ENCODE measurements around the gene MS4A18. TPM values are rescaled to one million over a fixed set of nuclear protein-coding genes. Genes with fewer than 3 reads are reported as not detected.
A peak's percentile ranks its signal among the peaks of the same experiment; 100 is the strongest.
"Not testable (repeated sequence)": the region's sequence is repeated elsewhere in the genome, so short reads cannot be mapped to it uniquely, and the experiment has no call there.

MS4A18 gene
- total RNA-seq, 2 donors from 2014 or later = not detected

DNA sequence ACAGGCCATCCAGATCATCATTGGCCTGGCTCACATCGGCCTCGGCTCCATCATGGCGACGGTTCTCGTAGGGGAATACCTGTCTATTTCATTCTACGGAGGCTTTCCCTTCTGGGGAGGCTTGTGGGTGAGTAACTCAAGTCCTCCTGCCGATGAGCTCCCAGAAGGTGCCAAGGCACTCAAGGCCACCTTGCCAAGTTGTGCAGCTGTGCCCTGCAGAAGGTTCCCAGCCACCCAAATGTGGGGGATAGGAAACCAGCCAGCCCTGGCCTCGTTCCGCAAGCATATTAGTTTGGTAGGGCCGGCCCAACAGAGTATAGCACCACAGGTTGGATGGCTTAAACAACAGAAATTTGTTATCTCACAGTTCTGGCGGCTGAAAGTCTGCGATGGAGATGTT is 21.1 kb upstream of the MS4A18 start:
- H3K27me3 ChIP-seq = no peaks in the 10 kb centered on the region
- intact Hi-C loops (cut with DNase I) = loop anchor here (10.0 kb wide), 1 partner anchor 51 kb away; the partner anchor contains the start of gene MS4A15
- no peak overlapping the region for H3K4me3 ChIP-seq
- no peaks in the 10 kb centered on the region for H3K36me3 ChIP-seq (replicated peaks in 1 of 2; ENCODE audit: insufficient read depth in 1 of 2, low read depth in 2 of 2)
- peaks cover 52% of the 10 kb centered on the region for H3K4me1 ChIP-seq
- peak overlapping the region; percentile 24 to 71 (median 36) for H3K27ac ChIP-seq
- H3K9me3 ChIP-seq = no peaks in the 10 kb centered on the region
- WGBS, 2 donors = 52 to 57% methylated on average over 11 to 12 of the region's 12 CpGs
- TF ChIP-seq, protein P1, sequence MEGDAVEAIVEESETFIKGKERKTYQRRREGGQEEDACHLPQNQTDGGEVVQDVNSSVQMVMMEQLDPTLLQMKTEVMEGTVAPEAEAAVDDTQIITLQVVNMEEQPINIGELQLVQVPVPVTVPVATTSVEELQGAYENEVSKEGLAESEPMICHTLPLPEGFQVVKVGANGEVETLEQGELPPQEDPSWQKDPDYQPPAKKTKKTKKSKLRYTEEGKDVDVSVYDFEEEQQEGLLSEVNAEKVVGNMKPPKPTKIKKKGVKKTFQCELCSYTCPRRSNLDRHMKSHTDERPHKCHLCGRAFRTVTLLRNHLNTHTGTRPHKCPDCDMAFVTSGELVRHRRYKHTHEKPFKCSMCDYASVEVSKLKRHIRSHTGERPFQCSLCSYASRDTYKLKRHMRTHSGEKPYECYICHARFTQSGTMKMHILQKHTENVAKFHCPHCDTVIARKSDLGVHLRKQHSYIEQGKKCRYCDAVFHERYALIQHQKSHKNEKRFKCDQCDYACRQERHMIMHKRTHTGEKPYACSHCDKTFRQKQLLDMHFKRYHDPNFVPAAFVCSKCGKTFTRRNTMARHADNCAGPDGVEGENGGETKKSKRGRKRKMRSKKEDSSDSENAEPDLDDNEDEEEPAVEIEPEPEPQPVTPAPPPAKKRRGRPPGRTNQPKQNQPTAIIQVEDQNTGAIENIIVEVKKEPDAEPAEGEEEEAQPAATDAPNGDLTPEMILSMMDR (IDR thresholded peaks at IDR 0.05) = peak in 1 of 7 experiments; percentile 23
- peak in 1 of 3 donors; percentile 9 for TF ChIP-seq POLR2A (IDR thresholded peaks at IDR 0.05)
- DNase-seq (peak; percentile 88 to 94 (median 91)), ATAC-seq (peak; percentile 85)

GRCh38 chr11:60705895-60706294 is 18.6 kb upstream of the MS4A18 start:
- H3K4me3 ChIP-seq = no peak overlapping the region
- 82 to 97% methylated on average over 5 of the region's 5 CpGs for WGBS, 2 donors
- H3K36me3 ChIP-seq (replicated peaks in 1 of 2; ENCODE audit: insufficient read depth in 1 of 2, low read depth in 2 of 2) = no peaks in the 10 kb centered on the region
- no peak overlapping the region for H3K27ac ChIP-seq
- no peak for TF ChIP-seq POLR2A (IDR thresholded peaks at IDR 0.05)
- TF ChIP-seq, protein P1 (IDR thresholded peaks at IDR 0.05) = no peak
- intact Hi-C loops (cut with DNase I) = loop anchor here (10.0 kb wide), 1 partner anchor 49 kb away; the partner anchor contains the start of gene MS4A15
- no peaks in the 10 kb centered on the region for H3K27me3 ChIP-seq
- peaks cover 33% of the 10 kb centered on the region for H3K4me1 ChIP-seq
- H3K9me3 ChIP-seq = no peaks in the 10 kb centered on the region
- ATAC-seq = no peak
- no peak for DNase-seq

GRCh38 chr11:60706931-60707330 is 17.6 kb upstream of the MS4A18 start:
- peaks cover 31% of the 10 kb centered on the region for H3K4me1 ChIP-seq

DNA sequence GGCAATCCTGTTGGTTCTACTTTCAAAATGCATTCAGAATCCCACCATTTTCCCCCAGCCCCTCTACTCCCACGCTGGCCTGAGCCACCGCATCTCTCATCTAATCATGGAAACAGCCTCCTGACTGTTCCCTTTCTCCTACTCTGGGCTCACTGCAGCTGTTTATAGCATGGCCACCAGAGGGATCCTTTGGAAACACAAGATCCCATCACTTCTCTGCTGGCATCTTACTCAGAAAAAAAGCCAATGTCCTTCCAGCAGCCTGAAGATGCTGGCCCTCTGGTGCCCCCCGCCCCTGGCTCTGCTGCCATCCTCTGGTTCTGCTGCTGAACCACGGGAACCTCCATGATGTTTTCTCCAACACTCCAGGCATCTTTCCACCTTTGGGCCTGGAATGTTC is 14.0 kb upstream of the MS4A18 start:
- ATAC-seq (no peak), DNase-seq (no peak)
- H3K27ac ChIP-seq = peak overlapping the region in 1 of 4 donors; percentile 13
- no peaks in the 10 kb centered on the region for H3K27me3 ChIP-seq
- intact Hi-C loops (cut with DNase I) = no loop called here
- TF ChIP-seq, protein P1 (IDR thresholded peaks at IDR 0.05) = peak in 1 of 7 experiments; percentile 5
- no peak for TF ChIP-seq POLR2A (IDR thresholded peaks at IDR 0.05)
- peaks cover 12% of the 10 kb centered on the region for H3K4me1 ChIP-seq
- no peaks in the 10 kb centered on the region for H3K9me3 ChIP-seq
- H3K4me3 ChIP-seq = no peak overlapping the region
- H3K36me3 ChIP-seq (replicated peaks in 1 of 2; ENCODE audit: insufficient read depth in 1 of 2, low read depth in 2 of 2) = no peaks in the 10 kb centered on the region
- WGBS, 2 donors = 71 to 72% methylated on average over 4 of the region's 4 CpGs

More at GRCh38 chr11:60706931-60707330, 17.6 kb upstream of the MS4A18 start:
- no peak for TF ChIP-seq POLR2A (IDR thresholded peaks at IDR 0.05)
- TF ChIP-seq, protein P1 (IDR thresholded peaks at IDR 0.05) = no peak
- Histone ChIP-seq H3K9me3 (no peaks in the 10 kb centered on the region), H3K4me3 (no peak overlapping the region), H3K27me3 (no peaks in the 10 kb centered on the region), H3K27ac (no peak overlapping the region), H3K36me3 (replicated peaks in 1 of 2; ENCODE audit: insufficient read depth in 1 of 2, low read depth in 2 of 2) (no peaks in the 10 kb centered on the region)
- DNase-seq = no peak
- ATAC-seq = no peak
- WGBS, 2 donors = 75 to 85% methylated on average over 5 of the region's 5 CpGs
- intact Hi-C loops (cut with DNase I) = loop anchor here (10.0 kb wide), 1 partner anchor 48 kb away; the partner anchor contains the start of gene MS4A15

GRCh38 chr11:60711276-60711675 is 13.2 kb upstream of the MS4A18 start:
- no peak for TF ChIP-seq POLR2A (IDR thresholded peaks at IDR 0.05)
- TF ChIP-seq, protein P1 (IDR thresholded peaks at IDR 0.05) = no peak
- Histone ChIP-seq H3K4me1 (peaks cover 12% of the 10 kb centered on the region), H3K4me3 (no peak overlapping the region), H3K9me3 (no peaks in the 10 kb centered on the region), H3K36me3 (replicated peaks in 1 of 2; ENCODE audit: insufficient read depth in 1 of 2, low read depth in 2 of 2) (no peaks in the 10 kb centered on the region), H3K27ac (peak overlapping the region in 1 of 4 donors; percentile 13), H3K27me3 (no peaks in the 10 kb centered on the region)
- intact Hi-C loops (cut with DNase I) = no loop called here
- 62 to 65% methylated on average over 4 of the region's 4 CpGs for WGBS, 2 donors
- DNase-seq = peak in 3 of 4 donors; percentile 12 to 38 (median 22)
- peak; percentile 91 for ATAC-seq

DNA sequence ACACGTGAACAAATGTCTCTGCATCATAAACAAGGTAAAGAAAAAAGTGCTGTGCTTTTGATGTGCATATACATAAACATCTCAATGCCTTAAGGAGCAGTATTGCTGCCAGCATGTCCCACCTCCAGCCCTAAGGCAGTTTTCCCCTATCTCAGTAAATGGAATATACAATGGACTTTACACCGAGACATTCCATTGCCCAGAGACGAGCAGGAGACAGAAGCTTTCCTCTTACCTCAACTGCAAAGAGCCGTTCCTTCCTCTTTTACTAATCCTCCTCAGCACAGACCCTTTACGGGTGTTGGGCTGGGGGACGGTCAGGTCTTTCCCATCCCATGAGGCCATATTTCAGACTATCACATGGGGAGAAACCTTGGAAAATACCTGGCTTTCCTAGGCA is 11.1 kb upstream of the MS4A18 start:
- peaks cover 12% of the 10 kb centered on the region for H3K4me1 ChIP-seq
- ATAC-seq; intact Hi-C loops (cut with DNase I); H3K4me3 ChIP-seq; H3K27ac ChIP-seq; H3K36me3 ChIP-seq (replicated peaks in 1 of 2; ENCODE audit: insufficient read depth in 1 of 2, low read depth in 2 of 2); H3K9me3 ChIP-seq; DNase-seq; H3K27me3 ChIP-seq: not testable (repeated sequence)
- WGBS, 2 donors = 74 to 75% methylated on average over 6 of the region's 6 CpGs

All from body of pancreas (tissue), 4 donors.